Subcutaneous abdominal adipose tissue (tissue), 5 donors: ENCODE results near the gene TLK1.

Experiments used
- H3K27ac ChIP-seq: one replicate; pipeline ENCODE4 v1.7.0; 2013; ENCODE audit warnings: low read depth, mild to moderate bottlenecking, inconsistent platforms, low read length, moderate library complexity
- H3K27me3 ChIP-seq, 5 donors: one replicate each; pipeline ENCODE4 v1.7.0; 2013; ENCODE audit warnings: low read length in 5 of 5, inconsistent platforms in 1 of 5; ENCODE audit not compliant: control insufficient read depth in 5 of 5, insufficient read depth in 4 of 5
- H3K36me3 ChIP-seq, 5 donors: one replicate each; pipeline ENCODE4 v1.7.0; 2013; ENCODE audit warnings: low read length in 5 of 5; ENCODE audit not compliant: control insufficient read depth in 5 of 5, insufficient read depth in 5 of 5
- H3K4me1 ChIP-seq, 5 donors: one replicate each; pipeline ENCODE4 v1.7.0; 2013; ENCODE audit warnings: low read length in 5 of 5, mild to moderate bottlenecking in 3 of 5, moderate library complexity in 1 of 5; ENCODE audit not compliant: control insufficient read depth in 5 of 5, insufficient read depth in 5 of 5
- H3K4me3 ChIP-seq, 5 donors: one replicate each; pipeline ENCODE4 v1.7.0; 2013; ENCODE audit warnings: low read length in 5 of 5, low read depth in 1 of 5
- H3K9ac ChIP-seq, 5 donors: one replicate each; pipeline ENCODE4 v1.7.0; 2013; ENCODE audit warnings: low read length in 5 of 5, mild to moderate bottlenecking in 4 of 5, moderate library complexity in 3 of 5
- H3K9me3 ChIP-seq, 5 donors: one replicate each; pipeline ENCODE4 v1.7.0; 2013; ENCODE audit warnings: low read length in 5 of 5; ENCODE audit not compliant: control insufficient read depth in 5 of 5
- donor health status: healthy.
- donor health status: healthy.
- donor health status: healthy.
- donor health status: healthy.
- donor health status: healthy.

The TLK1 gene

GRCh38 chr2:171069286-171069956 lies 91.3 kb downstream of the TLK1 start:
- no peaks in the 10 kb centered on the region for H3K27me3 ChIP-seq
- no peak overlapping the region for H3K9ac ChIP-seq
- H3K9me3 ChIP-seq: no peaks in the 10 kb centered on the region
- no peak overlapping the region for H3K4me3 ChIP-seq
- H3K27ac ChIP-seq: no peak overlapping the region
- no peaks in the 10 kb centered on the region for H3K4me1 ChIP-seq
- H3K36me3 ChIP-seq: peaks cover 0 to 4% (median 0%) of the 10 kb centered on the region in 5 donors

- Histone ChIP-seq H3K9me3 (no peaks in the 10 kb centered on the region), H3K36me3 (no peaks in the 10 kb centered on the region), H3K27me3 (no peaks in the 10 kb centered on the region), H3K27ac (no peak overlapping the region), H3K4me3 (no peak overlapping the region), H3K4me1 (no peaks in the 10 kb centered on the region), H3K9ac (no peak overlapping the region)
Observed at GRCh38 chr2:171066110-171066509, 94.6 kb downstream of the TLK1 start.

- H3K27ac ChIP-seq: no peak overlapping the region
- no peaks in the 10 kb centered on the region for H3K9me3 ChIP-seq
Observed at GRCh38 chr2:171057575-171057974, 103.1 kb downstream of the TLK1 start.

GRCh38 chr2:171056307-171056706 lies 104.4 kb downstream of the TLK1 start:
- Histone ChIP-seq H3K4me1 (no peaks in the 10 kb centered on the region), H3K36me3 (peaks cover 8 to 31% (median 18%) of the 10 kb centered on the region in 5 donors), H3K9me3 (no peaks in the 10 kb centered on the region), H3K4me3 (no peak overlapping the region), H3K27me3 (no peaks in the 10 kb centered on the region), H3K27ac (no peak overlapping the region), H3K9ac (no peak overlapping the region)

More at GRCh38 chr2:171057575-171057974, 103.1 kb downstream of the TLK1 start:
- no peak overlapping the region for H3K4me3 ChIP-seq
- H3K4me1 ChIP-seq: no peaks in the 10 kb centered on the region
- H3K27me3 ChIP-seq: no peaks in the 10 kb centered on the region
- H3K36me3 ChIP-seq: peaks cover 7 to 20% (median 15%) of the 10 kb centered on the region in 5 donors
- no peak overlapping the region for H3K9ac ChIP-seq

GRCh38 chr2:171049691-171050090 lies 111.0 kb downstream of the TLK1 start:
- Histone ChIP-seq H3K9me3 (no peaks in the 10 kb centered on the region), H3K4me3 (no peak overlapping the region), H3K36me3 (peaks cover 15 to 60% (median 29%) of the 10 kb centered on the region in 5 donors), H3K27me3 (no peaks in the 10 kb centered on the region), H3K9ac (no peak overlapping the region), H3K4me1 (no peaks in the 10 kb centered on the region), H3K27ac (no peak overlapping the region)

GRCh38 chr2:171046048-171046560 lies 114.6 kb downstream of the TLK1 start:
- no peaks in the 10 kb centered on the region for H3K4me1 ChIP-seq
- no peaks in the 10 kb centered on the region for H3K27me3 ChIP-seq
- H3K27ac ChIP-seq: no peak overlapping the region
- no peak overlapping the region for H3K9ac ChIP-seq
- H3K36me3 ChIP-seq: peaks cover 19 to 62% (median 45%) of the 10 kb centered on the region in 5 donors
- H3K9me3 ChIP-seq: no peaks in the 10 kb centered on the region
- H3K4me3 ChIP-seq: no peak overlapping the region

- peaks cover 22 to 53% (median 45%) of the 10 kb centered on the region in 5 donors for H3K36me3 ChIP-seq
- H3K27me3 ChIP-seq: no peaks in the 10 kb centered on the region
- H3K27ac ChIP-seq: no peak overlapping the region
Observed at GRCh38 chr2:171044416-171044815, 116.3 kb downstream of the TLK1 start.

GRCh38 chr2:171042253-171042969 lies 118.3 kb downstream of the TLK1 start:
- no peak overlapping the region for H3K9ac ChIP-seq
- H3K4me1 ChIP-seq: no peaks in the 10 kb centered on the region
- peaks cover 20 to 41% (median 39%) of the 10 kb centered on the region in 5 donors for H3K36me3 ChIP-seq
- no peak overlapping the region for H3K27ac ChIP-seq
- H3K9me3 ChIP-seq: no peaks in the 10 kb centered on the region
- no peaks in the 10 kb centered on the region for H3K27me3 ChIP-seq
- no peak overlapping the region for H3K4me3 ChIP-seq

More at GRCh38 chr2:171044416-171044815, 116.3 kb downstream of the TLK1 start:
- H3K9me3 ChIP-seq: no peaks in the 10 kb centered on the region
- H3K9ac ChIP-seq: no peak overlapping the region
- H3K4me3 ChIP-seq: no peak overlapping the region
- no peaks in the 10 kb centered on the region for H3K4me1 ChIP-seq

GRCh38 chr2:171036532-171036931 lies 124.2 kb downstream of the TLK1 start:
- Histone ChIP-seq H3K27ac (no peak overlapping the region), H3K27me3 (no peaks in the 10 kb centered on the region), H3K4me3 (no peak overlapping the region), H3K4me1 (no peaks in the 10 kb centered on the region), H3K9ac (no peak overlapping the region), H3K36me3 (peaks cover 20 to 42% (median 26%) of the 10 kb centered on the region in 5 donors), H3K9me3 (no peaks in the 10 kb centered on the region)

GRCh38 chr2:171034315-171034714 lies 126.4 kb downstream of the TLK1 start:
- no peaks in the 10 kb centered on the region for H3K4me1 ChIP-seq
- no peak overlapping the region for H3K9ac ChIP-seq
- no peak overlapping the region for H3K4me3 ChIP-seq
- no peak overlapping the region for H3K27ac ChIP-seq
- no peaks in the 10 kb centered on the region for H3K27me3 ChIP-seq
- no peaks in the 10 kb centered on the region for H3K9me3 ChIP-seq
- H3K36me3 ChIP-seq: peaks cover 13 to 32% (median 20%) of the 10 kb centered on the region in 5 donors
